ENCODE results near the gene CHMP5. TPM values are rescaled to one million over a fixed set of nuclear protein-coding genes. Genes with fewer than 3 reads are reported as not detected.

Gene CHMP5
- total RNA-seq (2014; rRNA removed; shearing (Covaris generic)): 137 and 153 TPM in 2 replicates

DNA sequence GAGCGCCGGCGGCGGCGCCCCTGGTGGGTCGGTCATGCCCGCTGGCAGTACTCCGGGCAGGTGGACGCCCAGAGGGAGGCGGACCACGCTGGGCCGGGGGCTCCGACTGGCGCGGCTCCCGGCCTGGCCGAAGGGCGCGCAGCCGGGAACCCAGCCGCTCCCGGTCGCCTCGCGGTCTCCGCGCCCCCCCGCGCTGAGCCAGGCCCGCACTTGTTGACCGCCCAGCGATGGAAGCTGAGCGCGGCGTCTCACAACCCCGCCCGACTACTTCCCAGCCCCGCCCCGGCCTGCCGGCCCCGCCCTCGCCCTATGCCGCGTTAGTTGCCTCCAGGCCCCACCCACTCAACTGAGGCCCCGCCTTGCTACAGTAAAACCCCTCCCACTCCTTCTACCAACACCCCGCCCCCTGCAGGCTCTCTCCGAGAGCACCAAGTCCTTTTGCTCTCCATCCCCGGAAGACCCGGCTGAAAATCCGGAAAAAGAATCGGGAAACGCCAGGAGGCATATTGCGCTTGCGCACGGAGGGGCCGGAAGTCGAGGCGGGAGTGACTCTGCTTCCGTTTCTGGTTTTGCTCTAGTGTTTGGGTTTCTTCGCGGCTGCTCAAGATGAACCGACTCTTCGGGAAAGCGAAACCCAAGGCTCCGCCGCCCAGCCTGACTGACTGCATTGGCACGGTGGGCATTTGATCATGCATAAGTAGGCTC lies at the start of gene CHMP5, which contains the start of gene BAG1:
Gene CHMP5, plus strand, starts transcription at position 577 of the 705 bp plus-strand sequence. Its CDS starts 30 bp downstream, at position 607.
Gene BAG1, minus strand, starts transcription at position 236 of the 705 bp plus-strand sequence.
- peak; percentile 97 for DNase-seq (ENCODE audit: low spot score)

- DNase-seq (ENCODE audit: low spot score): no peak
Measured at GRCh38 chr9:33220681-33221567, 43.9 kb upstream of the CHMP5 start.

DNA sequence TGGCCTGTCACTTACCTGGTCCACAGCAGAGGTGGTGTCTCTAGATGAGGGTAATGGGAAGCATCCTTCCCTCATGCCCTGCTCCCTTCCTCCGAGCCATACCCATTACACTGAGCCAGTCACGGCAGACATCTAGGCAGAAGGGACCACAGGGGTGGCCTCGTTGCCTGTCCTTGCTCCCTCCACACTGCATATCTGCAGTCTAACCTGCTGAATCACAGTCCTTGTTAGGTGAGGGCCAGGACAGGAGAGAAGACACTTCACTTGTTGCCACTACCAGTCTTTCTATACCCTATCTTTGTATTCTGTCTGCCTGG lies 43.3 kb upstream of the CHMP5 start:
- DNase-seq (ENCODE audit: low spot score): no peak

DNA sequence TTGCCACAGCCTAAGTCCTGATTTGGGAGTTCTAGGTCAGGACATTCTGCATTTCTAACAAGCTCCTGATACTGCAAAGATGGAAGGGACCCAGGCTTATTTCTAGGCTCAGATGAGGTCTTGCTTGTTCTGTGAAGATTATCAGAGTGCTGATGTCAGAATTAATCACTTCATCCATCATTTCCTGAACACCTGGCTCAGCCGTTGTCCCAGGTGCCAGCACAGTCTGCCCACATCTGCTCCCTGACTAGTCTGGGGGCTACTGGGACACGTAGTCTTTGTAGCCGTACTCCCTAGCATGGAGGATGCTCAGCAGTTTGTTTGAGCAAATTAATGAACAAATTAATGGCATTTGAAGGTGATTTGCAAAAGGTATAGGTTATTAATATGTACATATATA lies 42.8 kb upstream of the CHMP5 start:
- DNase-seq (ENCODE audit: low spot score): no peak

- no peak for DNase-seq (ENCODE audit: low spot score)
Measured at GRCh38 chr9:33223696-33224095, 41.2 kb upstream of the CHMP5 start.

GRCh38 chr9:33225319-33226147 lies 39.3 kb upstream of the CHMP5 start:
- DNase-seq (ENCODE audit: low spot score): peak; percentile 69

DNA sequence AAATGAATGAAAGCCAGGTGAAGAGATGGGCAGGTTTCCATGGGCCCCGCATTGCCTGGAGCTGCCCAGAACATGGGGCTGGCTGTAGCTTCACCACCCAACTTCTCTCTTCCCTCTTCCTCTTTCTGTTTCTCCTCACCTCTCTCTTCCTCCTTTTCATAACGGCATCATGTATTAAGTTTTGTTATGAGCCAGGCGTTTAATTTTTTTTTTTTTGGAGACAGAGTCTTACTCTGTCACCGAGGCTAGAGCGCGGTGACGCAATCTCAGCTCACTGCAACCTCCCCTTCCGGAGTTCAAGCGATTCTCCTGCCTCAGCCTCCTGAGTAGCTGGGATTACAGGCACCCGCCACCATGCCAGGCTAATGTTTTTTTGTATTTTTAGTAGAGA lies 37.8 kb upstream of the CHMP5 start:
- no peak for DNase-seq (ENCODE audit: low spot score)

DNA sequence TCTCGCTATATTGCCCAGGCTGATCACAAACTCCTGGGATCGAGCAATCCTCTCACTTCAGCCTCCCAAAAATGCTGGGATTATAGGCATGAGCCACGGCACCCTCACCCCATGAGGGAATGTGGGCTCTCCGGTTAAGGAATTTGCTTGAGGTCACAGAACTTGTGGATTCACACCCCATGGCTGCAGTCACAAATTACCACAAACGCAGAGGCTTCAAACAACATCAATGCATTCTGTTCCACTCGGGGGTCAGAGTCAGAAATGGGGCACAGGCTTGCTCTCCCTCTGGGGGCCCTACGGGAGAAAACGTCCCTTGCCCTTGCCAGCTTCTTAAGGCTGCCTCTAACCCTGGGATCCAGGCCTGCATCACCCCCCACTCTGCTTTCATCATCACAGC lies 37.1 kb upstream of the CHMP5 start:
- no peak for DNase-seq (ENCODE audit: low spot score)

- no peak for DNase-seq (ENCODE audit: low spot score)
Measured at GRCh38 chr9:33228606-33229005, 36.2 kb upstream of the CHMP5 start.

- peak; percentile 59 for DNase-seq (ENCODE audit: low spot score)
Measured at GRCh38 chr9:33229359-33230114, 35.3 kb upstream of the CHMP5 start.

- no peak for DNase-seq (ENCODE audit: low spot score)
Measured at GRCh38 chr9:33230756-33231622, 33.9 kb upstream of the CHMP5 start.

DNA sequence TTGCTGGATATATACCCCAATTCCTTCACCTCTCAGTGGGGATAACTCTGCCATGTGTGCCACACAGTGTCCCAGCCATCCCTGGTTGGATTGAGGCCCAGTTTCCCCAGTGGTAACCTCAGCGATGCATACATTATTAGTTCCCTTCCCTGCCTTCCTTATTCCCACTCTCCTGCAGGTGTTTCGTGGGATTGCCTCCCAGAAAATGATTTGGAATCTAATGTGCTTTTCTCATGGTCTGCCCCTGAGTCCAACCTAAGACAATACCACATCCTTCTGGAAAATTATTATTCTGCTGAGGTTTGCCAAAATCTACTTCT lies 33.3 kb upstream of the CHMP5 start:
- no peak for DNase-seq (ENCODE audit: low spot score)

DNA sequence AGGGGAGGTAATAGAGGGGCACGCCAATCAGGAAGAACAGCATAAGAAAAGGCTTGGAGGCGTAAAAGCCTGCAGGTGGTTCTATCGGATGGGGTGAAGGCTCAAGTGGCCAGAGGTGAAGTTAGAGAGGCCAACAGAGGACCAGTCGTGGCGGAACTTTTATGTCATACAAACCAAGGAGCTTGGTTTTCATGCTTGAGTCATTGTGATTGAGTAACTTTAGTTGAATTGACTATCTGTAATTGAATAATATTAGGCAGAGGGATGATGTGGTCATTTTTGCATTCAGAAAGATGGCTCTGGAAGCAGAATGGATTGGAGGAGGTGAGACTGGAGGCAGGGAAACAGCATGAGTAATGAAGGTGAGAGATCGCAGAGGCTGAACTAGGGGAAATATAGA lies 32.0 kb upstream of the CHMP5 start:
- DNase-seq (ENCODE audit: low spot score): no peak

DNA sequence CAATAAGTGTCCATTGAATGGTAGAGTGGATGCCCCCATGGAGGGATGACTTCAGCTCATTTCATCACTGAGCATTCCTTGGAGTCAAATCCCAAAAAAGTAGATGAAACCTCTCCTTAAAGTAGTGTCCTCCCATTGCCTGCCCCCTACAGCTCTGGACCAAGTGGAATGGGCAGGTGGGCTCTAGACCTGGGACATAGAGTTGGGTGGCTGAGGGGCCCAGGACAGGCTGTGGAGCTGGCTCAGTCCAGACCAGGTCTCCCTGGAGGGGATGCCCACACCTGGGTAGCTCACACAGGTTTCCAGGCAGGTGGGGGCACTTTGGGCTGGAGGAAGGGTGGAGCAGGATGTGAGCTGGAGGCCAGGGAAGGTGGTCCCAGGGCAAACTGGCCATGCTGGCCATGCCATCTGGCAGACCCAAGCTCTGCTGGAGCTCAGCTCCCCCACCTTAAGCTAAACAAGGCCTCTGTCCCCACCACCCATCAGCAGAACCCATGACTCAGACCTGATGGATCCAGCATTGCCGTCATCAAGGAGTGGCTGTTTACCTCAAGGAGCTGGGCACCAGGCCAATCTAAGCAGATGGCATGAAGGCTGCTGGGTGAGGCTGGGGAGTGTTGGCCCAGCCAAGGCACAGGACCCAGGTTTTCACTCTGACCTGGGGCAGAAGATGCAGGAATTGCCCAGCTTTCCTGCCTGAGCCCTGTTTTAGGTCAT lies 31.1 kb upstream of the CHMP5 start:
- DNase-seq (ENCODE audit: low spot score): peak; percentile 93

GRCh38 chr9:33234511-33235467 lies 30.1 kb upstream of the CHMP5 start:
- no peak for DNase-seq (ENCODE audit: low spot score)

DNA sequence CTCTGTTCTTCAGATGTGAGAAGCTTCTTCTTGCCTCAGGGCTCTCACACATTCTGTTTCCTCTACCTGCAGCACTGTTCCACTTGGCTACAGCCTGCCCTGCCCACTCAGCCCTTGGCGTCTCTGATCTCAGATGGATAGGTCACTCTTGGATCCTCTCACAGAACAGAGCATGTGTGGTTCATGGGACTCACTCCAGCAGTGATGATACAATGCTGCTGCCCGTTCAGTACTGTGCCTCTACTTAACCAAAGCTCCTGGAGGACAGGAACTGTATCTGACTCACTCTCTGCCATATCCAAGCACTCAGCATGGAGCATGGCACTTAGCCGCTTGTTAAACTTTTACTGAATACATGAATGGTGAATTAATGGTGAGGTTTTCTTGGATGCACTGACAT lies 28.3 kb upstream of the CHMP5 start:
- DNase-seq (ENCODE audit: low spot score): no peak

GRCh38 chr9:33239921-33240320 lies 24.9 kb upstream of the CHMP5 start, which contains the start of gene SPINK4:
TSS of gene SPINK4 (plus strand) at chr9:33240167. CDS start at chr9:33240209, 42 bp downstream.
- peak; percentile 72 for DNase-seq (ENCODE audit: low spot score)

- DNase-seq (ENCODE audit: low spot score): no peak
Measured at GRCh38 chr9:33241298-33241697, 23.6 kb upstream of the CHMP5 start.

Data from A172 (cell line).